K562 (cell line): ENCODE data around the gene GLCCI1. TPM values are rescaled to one million over a fixed set of nuclear protein-coding genes. Genes with fewer than 3 reads are reported as not detected.

Experiments
- C11orf30 ChIP-seq: fragments of 450-650 bp; IDR thresholded peaks from 2 replicates; pipeline ENCODE4 v1.6.1; 2016; ENCODE audit warnings: low read depth, mild to moderate bottlenecking
- CREBBP ChIP-seq: IDR thresholded peaks from one replicate; pipeline ENCODE4 v1.6.1; 2012; ENCODE audit warnings: low read depth, mild to moderate bottlenecking, control low read depth, inconsistent platforms, low read length
- GABPA ChIP-seq: fragments of 200-800 bp; sonication (Bioruptor generic); conservative IDR thresholded peaks from 2 replicates; pipeline ENCODE4 v1.6.1; 2016; ENCODE audit warnings: low read depth, missing genetic modification characterization, missing compliant biosample characterization
- HMG20A ChIP-seq: fragments of 450-650 bp; formaldehyde crosslinking; conservative IDR thresholded peaks from 2 replicates; pipeline ENCODE4 v1.4.0; 2020; ENCODE audit warnings: mild to moderate bottlenecking, mixed read lengths
- KAT7 ChIP-seq: sonication (generic); formaldehyde crosslinking; IDR thresholded peaks from 2 replicates; pipeline ENCODE4 v1.8.0; 2022; ENCODE audit warnings: missing genetic modification reagents, mild to moderate bottlenecking, borderline replicate concordance
- MEF2D ChIP-seq: conservative IDR thresholded peaks from 2 replicates; pipeline ENCODE4 v1.6.1; 2016; ENCODE audit warnings: low read depth, missing genetic modification characterization, missing compliant biosample characterization
- MTA3 ChIP-seq: fragments of 450-650 bp; formaldehyde crosslinking; IDR thresholded peaks from 2 replicates; pipeline ENCODE4 v1.6.1; 2017; ENCODE audit warnings: mild to moderate bottlenecking, borderline replicate concordance
- SMARCB1 ChIP-seq: IDR thresholded peaks from 2 replicates; pipeline ENCODE4 v1.6.1; 2011; ENCODE audit warnings: improper control_type of control experiment, low read depth; ENCODE audit not compliant: insufficient read length
- ZNF184 ChIP-seq: sonication (generic); formaldehyde crosslinking; IDR thresholded peaks from 2 replicates; pipeline ENCODE4 v1.5.0; 2020; ENCODE audit warnings: missing genetic modification reagents
- ZNF212 ChIP-seq: fragments of 450-650 bp; formaldehyde crosslinking; IDR thresholded peaks from 2 replicates; pipeline ENCODE4 v1.4.0; 2020; ENCODE audit warnings: mild to moderate bottlenecking
- polyA plus RNA-seq, 8 experiments: library from polyadenylated mRNA; depleted of rRNA in 4 of 8; stranded (reverse) in 5 of 8; unstranded in 3 of 8; fragments of >200 nt; fragmentation: Nextera tagmentation in 2 of 8; fragmentation: Illumina TruSeq in 1 of 8; extraction: Ambion mirVana in 2 of 8; extraction: Trizol in 1 of 8; gene quantifications; 2 replicates each; pipeline versions ENCODE4 v1.2.1 to v1.2.3, GENCODE V29; 2011 to 2014; ENCODE audit warnings: inconsistent platforms in 1 of 8, missing spikeins in 1 of 8
- total RNA-seq, 7 experiments: library from RNA; depleted of rRNA in 6 of 7; stranded (reverse); fragments of >200 nt in 6 of 7; fragmentation: Illumina TruSeq in 2 of 7; extraction: Trizol in 2 of 7; gene quantifications; 2 replicates each; pipeline versions ENCODE4 v1.2.1 to v1.2.3, GENCODE V29; 2011 to 2021; ENCODE audit warnings: low replicate concordance in 1 of 7
- TF ChIP-seq, protein P1 (sequence below), 3 experiments: fragments of 200-800 bp in 1 of 3; fragments of 250-450 bp in 1 of 3; fragments of 450-650 bp in 1 of 3; sonication (Bioruptor Pico) in 1 of 3; sonication (Bioruptor generic) in 1 of 3; formaldehyde crosslinking in 1 of 3; IDR thresholded peaks; 2 replicates each; pipeline versions ENCODE4 v1.6.1 to v1.8.0; 2016 to 2022; ENCODE audit warnings: mild to moderate bottlenecking in 2 of 3, missing genetic modification characterization in 2 of 3, missing compliant biosample characterization in 1 of 3, moderate library complexity in 1 of 3
- TF ChIP-seq, protein P2 (sequence below), 2 experiments: IDR thresholded peaks; 2 replicates each; pipeline ENCODE4 v1.6.1; 2012; ENCODE audit warnings: improper control_type of control experiment in 2 of 2, low read depth in 2 of 2, low read length in 2 of 2, borderline replicate concordance in 1 of 2
- TF ChIP-seq, protein P3 (sequence below): IDR thresholded peaks from 2 replicates; pipeline ENCODE4 v1.6.1; 2011; ENCODE audit warnings: borderline replicate concordance, low read depth, mild to moderate bottlenecking, moderate library complexity, low read length; ENCODE audit not compliant: insufficient read depth, poor library complexity, severe bottlenecking
- TF ChIP-seq, protein P4 (sequence below), 2 experiments: fragments of 200-800 bp in 1 of 2; sonication (Bioruptor generic) in 1 of 2; sonication (generic) in 1 of 2; formaldehyde crosslinking in 1 of 2; IDR thresholded peaks in 1 of 2; conservative IDR thresholded peaks in 1 of 2; 2 replicates each; pipeline versions ENCODE4 v1.5.0 to v1.6.1; 2016 to 2020; ENCODE audit warnings: missing compliant biosample characterization in 1 of 2, missing genetic modification characterization in 1 of 2, missing genetic modification reagents in 1 of 2

GLCCI1 gene
- total and polyA plus RNA-seq, 9 of the 15 experiments (the other 6 are each of a cell fraction or from before 2014, with no cell fraction given) = 2.7 to 11.9 (median 7.2) TPM

DNA sequence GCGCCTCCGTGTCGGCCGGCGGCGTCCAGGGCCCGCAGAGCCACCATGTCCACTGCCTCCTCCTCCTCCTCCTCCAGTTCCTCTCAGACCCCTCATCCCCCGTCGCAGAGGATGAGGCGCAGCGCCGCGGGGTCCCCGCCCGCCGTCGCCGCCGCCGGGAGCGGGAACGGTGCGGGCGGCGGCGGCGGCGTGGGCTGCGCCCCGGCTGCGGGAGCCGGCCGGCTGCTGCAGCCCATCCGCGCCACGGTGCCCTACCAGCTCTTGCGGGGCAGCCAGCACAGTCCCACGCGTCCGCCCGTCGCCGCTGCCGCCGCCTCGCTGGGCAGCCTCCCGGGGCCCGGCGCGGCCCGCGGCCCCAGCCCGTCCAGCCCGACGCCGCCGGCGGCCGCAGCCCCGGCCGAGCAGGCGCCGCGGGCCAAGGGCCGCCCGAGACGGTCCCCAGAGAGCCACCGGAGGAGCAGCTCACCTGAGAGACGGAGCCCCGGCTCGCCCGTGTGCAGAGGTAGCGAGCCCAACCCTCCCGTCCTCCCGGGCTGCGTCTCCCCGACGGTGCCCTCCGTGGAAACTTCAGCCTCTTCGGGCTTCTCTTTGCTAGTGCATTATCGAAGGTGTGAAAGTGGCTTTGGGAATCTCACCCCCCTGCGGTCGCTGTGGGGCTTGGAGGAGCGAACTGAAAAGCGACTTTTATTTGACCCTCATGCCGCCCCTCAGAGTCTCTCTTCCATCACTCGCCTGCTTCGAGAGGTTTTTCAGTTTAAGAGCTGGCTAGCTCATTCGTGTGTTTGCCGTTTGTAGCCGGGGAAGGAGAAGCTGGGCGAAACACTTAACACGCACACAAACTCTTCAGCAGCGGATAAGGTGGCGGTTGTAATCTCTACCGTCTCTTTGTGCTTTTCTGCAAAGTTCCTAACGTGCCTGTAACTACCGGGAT lies 975 bp downstream of the GLCCI1 start (continued):
- TF ChIP-seq ZNF184 (CRISPR knock-in tag) (no peak), SMARCB1 (no peak), CREBBP (no peak), GABPA (tag) (no peak), C11orf30 (no peak), MEF2D (no peak), KAT7 (CRISPR knock-in tag) (0 out of 2 replicates have a peak, but pooled peaks have one; percentile 6), HMG20A (CRISPR knock-in tag) (no peak), ZNF212 (CRISPR knock-in tag) (no peak), MTA3 (0 out of 2 replicates have a peak, but pooled peaks have one; percentile 25)
- TF ChIP-seq, protein P1, sequence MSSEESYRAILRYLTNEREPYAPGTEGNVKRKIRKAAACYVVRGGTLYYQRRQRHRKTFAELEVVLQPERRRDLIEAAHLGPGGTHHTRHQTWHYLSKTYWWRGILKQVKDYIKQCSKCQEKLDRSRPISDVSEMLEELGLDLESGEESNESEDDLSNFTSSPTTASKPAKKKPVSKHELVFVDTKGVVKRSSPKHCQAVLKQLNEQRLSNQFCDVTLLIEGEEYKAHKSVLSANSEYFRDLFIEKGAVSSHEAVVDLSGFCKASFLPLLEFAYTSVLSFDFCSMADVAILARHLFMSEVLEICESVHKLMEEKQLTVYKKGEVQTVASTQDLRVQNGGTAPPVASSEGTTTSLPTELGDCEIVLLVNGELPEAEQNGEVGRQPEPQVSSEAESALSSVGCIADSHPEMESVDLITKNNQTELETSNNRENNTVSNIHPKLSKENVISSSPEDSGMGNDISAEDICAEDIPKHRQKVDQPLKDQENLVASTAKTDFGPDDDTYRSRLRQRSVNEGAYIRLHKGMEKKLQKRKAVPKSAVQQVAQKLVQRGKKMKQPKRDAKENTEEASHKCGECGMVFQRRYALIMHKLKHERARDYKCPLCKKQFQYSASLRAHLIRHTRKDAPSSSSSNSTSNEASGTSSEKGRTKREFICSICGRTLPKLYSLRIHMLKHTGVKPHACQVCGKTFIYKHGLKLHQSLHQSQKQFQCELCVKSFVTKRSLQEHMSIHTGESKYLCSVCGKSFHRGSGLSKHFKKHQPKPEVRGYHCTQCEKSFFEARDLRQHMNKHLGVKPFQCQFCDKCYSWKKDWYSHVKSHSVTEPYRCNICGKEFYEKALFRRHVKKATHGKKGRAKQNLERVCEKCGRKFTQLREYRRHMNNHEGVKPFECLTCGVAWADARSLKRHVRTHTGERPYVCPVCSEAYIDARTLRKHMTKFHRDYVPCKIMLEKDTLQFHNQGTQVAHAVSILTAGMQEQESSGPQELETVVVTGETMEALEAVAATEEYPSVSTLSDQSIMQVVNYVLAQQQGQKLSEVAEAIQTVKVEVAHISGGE (CRISPR knock-in tag; IDR thresholded peaks at IDR 0.05) = peak in 1 of 3 experiments; percentile 6; a peak in 1 of 6 replicates
- TF ChIP-seq, protein P2, sequence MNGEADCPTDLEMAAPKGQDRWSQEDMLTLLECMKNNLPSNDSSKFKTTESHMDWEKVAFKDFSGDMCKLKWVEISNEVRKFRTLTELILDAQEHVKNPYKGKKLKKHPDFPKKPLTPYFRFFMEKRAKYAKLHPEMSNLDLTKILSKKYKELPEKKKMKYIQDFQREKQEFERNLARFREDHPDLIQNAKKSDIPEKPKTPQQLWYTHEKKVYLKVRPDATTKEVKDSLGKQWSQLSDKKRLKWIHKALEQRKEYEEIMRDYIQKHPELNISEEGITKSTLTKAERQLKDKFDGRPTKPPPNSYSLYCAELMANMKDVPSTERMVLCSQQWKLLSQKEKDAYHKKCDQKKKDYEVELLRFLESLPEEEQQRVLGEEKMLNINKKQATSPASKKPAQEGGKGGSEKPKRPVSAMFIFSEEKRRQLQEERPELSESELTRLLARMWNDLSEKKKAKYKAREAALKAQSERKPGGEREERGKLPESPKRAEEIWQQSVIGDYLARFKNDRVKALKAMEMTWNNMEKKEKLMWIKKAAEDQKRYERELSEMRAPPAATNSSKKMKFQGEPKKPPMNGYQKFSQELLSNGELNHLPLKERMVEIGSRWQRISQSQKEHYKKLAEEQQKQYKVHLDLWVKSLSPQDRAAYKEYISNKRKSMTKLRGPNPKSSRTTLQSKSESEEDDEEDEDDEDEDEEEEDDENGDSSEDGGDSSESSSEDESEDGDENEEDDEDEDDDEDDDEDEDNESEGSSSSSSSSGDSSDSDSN (IDR thresholded peaks at IDR 0.05; ENCODE audit: borderline replicate concordance in 1 of 2, low read depth in 2 of 2, low read length in 2 of 2) = peak; percentile 39 to 43; a peak in 3 of 4 replicates
- TF ChIP-seq, protein P3, sequence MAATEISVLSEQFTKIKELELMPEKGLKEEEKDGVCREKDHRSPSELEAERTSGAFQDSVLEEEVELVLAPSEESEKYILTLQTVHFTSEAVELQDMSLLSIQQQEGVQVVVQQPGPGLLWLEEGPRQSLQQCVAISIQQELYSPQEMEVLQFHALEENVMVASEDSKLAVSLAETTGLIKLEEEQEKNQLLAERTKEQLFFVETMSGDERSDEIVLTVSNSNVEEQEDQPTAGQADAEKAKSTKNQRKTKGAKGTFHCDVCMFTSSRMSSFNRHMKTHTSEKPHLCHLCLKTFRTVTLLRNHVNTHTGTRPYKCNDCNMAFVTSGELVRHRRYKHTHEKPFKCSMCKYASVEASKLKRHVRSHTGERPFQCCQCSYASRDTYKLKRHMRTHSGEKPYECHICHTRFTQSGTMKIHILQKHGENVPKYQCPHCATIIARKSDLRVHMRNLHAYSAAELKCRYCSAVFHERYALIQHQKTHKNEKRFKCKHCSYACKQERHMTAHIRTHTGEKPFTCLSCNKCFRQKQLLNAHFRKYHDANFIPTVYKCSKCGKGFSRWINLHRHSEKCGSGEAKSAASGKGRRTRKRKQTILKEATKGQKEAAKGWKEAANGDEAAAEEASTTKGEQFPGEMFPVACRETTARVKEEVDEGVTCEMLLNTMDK = no peak
- TF ChIP-seq, protein P4, sequence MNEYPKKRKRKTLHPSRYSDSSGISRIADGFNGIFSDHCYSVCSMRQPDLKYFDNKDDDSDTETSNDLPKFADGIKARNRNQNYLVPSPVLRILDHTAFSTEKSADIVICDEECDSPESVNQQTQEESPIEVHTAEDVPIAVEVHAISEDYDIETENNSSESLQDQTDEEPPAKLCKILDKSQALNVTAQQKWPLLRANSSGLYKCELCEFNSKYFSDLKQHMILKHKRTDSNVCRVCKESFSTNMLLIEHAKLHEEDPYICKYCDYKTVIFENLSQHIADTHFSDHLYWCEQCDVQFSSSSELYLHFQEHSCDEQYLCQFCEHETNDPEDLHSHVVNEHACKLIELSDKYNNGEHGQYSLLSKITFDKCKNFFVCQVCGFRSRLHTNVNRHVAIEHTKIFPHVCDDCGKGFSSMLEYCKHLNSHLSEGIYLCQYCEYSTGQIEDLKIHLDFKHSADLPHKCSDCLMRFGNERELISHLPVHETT (CRISPR knock-in tag; conservative IDR thresholded peaks at IDR 0.05 in 1 of 2, IDR thresholded peaks at IDR 0.05 in 1 of 2) = peak in 1 of 2 experiments; percentile 78; a peak in 2 of 4 replicates
